OCI-M2 (cell line): ENCODE data around the gene CDC42BPA.

ENCODE experiments used
- DNase-seq: peaks from one replicate; lab custom pipeline; 2025; ENCODE audit not compliant: unreplicated experiment; lab: John Stamatoyannopoulos, UW

The CDC42BPA gene

DNA sequence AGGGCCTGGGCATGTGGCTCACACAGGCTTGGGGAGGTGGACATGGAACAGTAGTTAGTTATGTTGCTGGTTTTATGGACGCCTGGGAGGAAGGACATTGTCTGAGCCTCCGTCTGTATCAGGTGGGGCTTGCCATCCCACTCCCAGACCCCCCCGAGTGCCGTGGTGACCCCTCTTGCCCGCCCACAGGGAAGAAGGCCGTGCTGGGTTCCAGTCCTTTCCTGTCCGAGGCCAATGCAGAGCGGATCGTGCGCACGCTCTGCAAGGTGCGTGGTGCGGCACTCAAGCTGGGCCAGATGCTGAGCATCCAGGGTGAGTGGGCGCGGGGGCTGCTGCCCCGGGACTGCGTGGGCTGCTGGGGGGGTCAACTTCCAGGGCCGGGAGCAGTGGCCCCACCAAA is 336.5 kb downstream of the CDC42BPA start:
- no peak for DNase-seq

GRCh38 chr1:226981386-226981817 is 336.9 kb downstream of the CDC42BPA start:
- no peak for DNase-seq

GRCh38 chr1:226980565-226981385 is 337.5 kb downstream of the CDC42BPA start:
- DNase-seq: no peak

- DNase-seq: no peak
Observed at GRCh38 chr1:226980122-226980560, 338.2 kb downstream of the CDC42BPA start.

GRCh38 chr1:226979517-226980121 is 338.7 kb downstream of the CDC42BPA start:
- DNase-seq: no peak

GRCh38 chr1:226979115-226979516 is 339.2 kb downstream of the CDC42BPA start:
- DNase-seq: no peak

DNA sequence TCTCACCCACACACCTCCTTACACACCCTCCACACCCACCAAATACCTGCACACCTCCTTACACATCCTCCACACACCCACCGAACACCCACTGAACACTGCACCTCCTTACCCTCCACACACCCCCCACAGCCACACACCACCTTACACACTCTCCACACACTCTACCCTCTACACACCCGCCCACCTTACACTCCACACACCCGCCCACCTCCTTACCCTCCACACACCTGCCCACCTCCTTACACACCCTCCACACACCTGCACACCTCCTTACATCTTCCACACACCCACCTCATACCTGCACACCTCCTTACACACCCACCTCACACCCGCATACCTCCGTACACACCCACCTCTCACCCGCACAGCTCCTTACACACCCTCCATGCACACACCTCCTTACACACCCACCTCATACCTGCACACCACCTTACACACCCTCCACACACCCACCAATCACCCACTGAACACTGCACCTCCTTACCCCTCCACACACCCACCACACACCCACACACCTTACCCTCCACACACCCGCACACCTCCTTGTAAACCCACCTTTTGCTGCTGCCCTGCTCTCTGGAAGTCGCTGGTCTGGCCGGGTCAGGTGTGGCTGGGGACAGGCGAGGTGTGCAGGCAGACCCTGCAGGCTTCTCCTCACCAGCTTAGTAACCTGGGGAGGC is 339.7 kb downstream of the CDC42BPA start:
- DNase-seq: no peak

- no peak for DNase-seq
Observed at GRCh38 chr1:226977643-226978431, 340.5 kb downstream of the CDC42BPA start.

DNA sequence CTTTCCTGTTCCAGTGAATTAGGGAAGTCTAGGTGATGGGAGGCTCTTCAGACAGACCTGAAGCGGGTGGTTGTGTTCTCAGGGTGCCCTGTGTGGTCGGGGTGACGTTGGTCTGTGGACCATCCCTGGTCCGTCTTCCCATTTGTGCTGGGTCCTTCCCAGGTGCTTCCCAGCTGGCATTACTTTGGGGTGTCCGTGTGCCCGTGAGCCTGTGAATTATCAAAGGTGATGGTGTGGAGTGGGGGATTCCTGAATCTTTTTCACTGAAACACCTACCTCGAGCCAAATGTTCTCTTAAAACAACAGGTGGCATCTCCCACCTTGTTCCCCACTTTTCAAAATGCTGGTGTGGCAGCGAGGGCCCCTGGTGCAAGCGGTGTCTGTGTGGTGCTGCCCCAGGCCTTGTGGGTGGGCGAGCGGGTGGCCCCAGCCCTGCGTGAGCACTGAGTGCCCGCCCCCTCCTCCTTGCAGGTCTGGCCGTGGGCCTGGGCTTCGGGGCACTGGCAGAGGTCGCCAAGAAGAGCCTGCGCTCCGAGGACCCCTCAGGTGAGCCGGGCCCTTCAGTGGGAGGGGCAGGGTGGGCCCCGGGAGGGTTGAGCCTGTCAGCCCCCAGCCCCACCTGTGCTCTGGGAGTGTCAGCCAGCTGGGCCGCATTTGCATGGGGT is 341.2 kb downstream of the CDC42BPA start:
- DNase-seq: no peak

GRCh38 chr1:226976276-226976977 is 341.9 kb downstream of the CDC42BPA start:
- DNase-seq: no peak

- no peak for DNase-seq
Observed at GRCh38 chr1:226975259-226976250, 342.7 kb downstream of the CDC42BPA start.

- no peak for DNase-seq
Observed at GRCh38 chr1:226974544-226975258, 343.6 kb downstream of the CDC42BPA start.

DNA sequence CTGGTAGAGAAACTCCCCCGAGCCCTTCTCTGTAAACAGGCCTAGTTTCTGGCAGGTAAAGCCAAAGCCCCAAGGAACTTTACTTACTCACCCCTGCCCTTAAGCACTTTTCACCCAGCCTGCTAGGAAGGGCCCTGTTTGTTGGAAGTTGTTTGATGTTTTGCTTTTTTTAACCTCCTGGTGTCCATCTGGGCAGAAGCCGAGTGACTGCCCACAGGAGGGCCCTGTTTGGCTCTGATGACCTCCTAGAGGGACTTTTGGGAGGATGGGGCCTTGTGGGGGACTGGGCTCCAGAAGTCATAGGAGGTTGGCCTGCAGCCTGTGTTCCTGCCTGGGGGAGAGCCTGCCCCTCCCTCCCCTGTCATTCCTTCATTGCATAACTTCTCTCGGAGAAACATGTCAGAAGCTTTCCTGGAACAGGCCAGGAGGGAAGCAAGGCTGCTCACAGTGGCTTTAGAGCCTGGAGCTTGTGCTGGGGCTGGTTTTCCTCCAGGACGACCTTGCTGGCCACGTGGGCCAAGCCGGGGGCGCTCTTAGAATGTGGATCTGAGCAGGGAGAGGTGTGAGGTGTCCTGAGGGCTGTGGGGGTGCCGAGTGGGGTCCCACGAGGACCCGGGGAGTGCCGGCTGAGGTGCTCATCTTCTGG is 344.3 kb downstream of the CDC42BPA start:
- no peak for DNase-seq

- DNase-seq: no peak
Observed at GRCh38 chr1:226973371-226973897, 344.9 kb downstream of the CDC42BPA start.

DNA sequence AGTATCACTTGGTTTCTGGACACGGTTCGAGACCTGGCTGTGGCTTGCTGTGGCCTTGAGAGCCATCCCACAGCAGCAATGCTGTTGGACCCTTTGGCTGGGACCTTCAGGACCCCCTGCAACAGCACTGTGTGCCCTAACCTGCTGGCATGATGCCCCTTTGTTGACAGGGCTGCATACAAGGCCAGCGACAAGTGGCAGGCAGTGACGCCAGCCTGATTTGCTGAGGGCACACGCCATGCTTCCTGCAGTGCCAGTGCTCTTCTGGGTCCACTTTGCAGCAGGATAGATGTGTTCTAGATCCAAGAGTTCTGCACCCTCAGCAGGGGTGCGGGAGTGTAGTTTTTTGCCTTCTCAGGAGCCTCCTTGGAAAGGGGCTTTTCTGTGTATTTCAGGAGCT is 345.4 kb downstream of the CDC42BPA start:
- no peak for DNase-seq

- no peak for DNase-seq
Observed at GRCh38 chr1:226971765-226972164, 346.5 kb downstream of the CDC42BPA start.

DNA sequence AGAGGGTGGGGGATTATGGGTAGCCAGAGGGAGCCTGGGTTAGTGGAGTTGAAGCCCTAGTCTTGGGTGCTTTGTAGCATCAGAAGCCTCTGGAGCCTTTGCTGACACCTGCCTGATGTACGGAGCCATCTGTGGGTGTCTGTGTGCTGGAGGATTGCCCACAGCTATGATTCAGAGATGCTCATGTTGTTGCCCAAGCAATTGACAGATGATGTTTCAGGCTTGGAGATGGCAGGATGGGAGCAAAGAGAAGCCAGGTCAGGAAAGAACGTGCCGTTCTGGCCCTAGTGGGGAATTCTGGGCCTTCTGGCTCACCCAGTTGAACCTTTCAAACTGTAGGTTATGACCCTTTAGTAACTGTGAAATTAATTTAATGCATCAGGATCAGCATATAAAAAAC is 350.6 kb downstream of the CDC42BPA start:
- DNase-seq: no peak
